Astrocyte of the cerebellum (primary cell): ENCODE results near the gene ESR2.

Source experiments
- DNase-seq: peaks from one replicate; pipeline ENCODE4 v3.0.0-alpha.2; 2011; ENCODE audit warnings: low read depth
- H3K4me3 ChIP-seq: 2 replicates; pipeline ENCODE4 v1.5.1; 2011; ENCODE audit warnings: mild to moderate bottlenecking, low read depth, low read length, moderate library complexity
- in situ Hi-C: cut with HindIII; loops from 2 replicates; pipeline ENCODE4 v1.10.0; 2017; ENCODE audit warnings: low sequenced_read_pairs
- TF ChIP-seq, protein P1 (sequence below): IDR thresholded peaks from 2 replicates; pipeline ENCODE4 v1.5.1; 2012; ENCODE audit warnings: low read length, low read depth, moderate library complexity, mild to moderate bottlenecking; ENCODE audit errors: missing control alignments

Gene ESR2

GRCh38 chr14:64235652-64236640 lies 58.2 kb downstream of the ESR2 start:
- peak; percentile 36 for DNase-seq
- in situ Hi-C loops, result no loop called here
- H3K4me3 ChIP-seq, result no peak overlapping the region
- TF ChIP-seq, protein P1, sequence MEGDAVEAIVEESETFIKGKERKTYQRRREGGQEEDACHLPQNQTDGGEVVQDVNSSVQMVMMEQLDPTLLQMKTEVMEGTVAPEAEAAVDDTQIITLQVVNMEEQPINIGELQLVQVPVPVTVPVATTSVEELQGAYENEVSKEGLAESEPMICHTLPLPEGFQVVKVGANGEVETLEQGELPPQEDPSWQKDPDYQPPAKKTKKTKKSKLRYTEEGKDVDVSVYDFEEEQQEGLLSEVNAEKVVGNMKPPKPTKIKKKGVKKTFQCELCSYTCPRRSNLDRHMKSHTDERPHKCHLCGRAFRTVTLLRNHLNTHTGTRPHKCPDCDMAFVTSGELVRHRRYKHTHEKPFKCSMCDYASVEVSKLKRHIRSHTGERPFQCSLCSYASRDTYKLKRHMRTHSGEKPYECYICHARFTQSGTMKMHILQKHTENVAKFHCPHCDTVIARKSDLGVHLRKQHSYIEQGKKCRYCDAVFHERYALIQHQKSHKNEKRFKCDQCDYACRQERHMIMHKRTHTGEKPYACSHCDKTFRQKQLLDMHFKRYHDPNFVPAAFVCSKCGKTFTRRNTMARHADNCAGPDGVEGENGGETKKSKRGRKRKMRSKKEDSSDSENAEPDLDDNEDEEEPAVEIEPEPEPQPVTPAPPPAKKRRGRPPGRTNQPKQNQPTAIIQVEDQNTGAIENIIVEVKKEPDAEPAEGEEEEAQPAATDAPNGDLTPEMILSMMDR, result no peak

GRCh38 chr14:64234877-64235651 lies 59.1 kb downstream of the ESR2 start:
- in situ Hi-C loops, result no loop called here

GRCh38 chr14:64233531-64234190 lies 60.5 kb downstream of the ESR2 start:
- no peak for DNase-seq
- TF ChIP-seq, protein P1, result no peak
- no peak overlapping the region for H3K4me3 ChIP-seq
- in situ Hi-C loops, result no loop called here

More at GRCh38 chr14:64234877-64235651, 59.1 kb downstream of the ESR2 start:
- TF ChIP-seq, protein P1, result no peak
- peak; percentile 67 for DNase-seq
- no peak overlapping the region for H3K4me3 ChIP-seq

- no peak for DNase-seq
- TF ChIP-seq, protein P1, result no peak
- in situ Hi-C loops, result no loop called here
- no peak overlapping the region for H3K4me3 ChIP-seq
These were observed 61.2 kb downstream of the ESR2 start for GRCh38 chr14:64232944-64233343.

- TF ChIP-seq, protein P1, result no peak
- H3K4me3 ChIP-seq, result no peak overlapping the region
- in situ Hi-C loops, result no loop called here
- DNase-seq, result peak; percentile 88
These were observed 61.9 kb downstream of the ESR2 start for GRCh38 chr14:64232095-64232838.

DNA sequence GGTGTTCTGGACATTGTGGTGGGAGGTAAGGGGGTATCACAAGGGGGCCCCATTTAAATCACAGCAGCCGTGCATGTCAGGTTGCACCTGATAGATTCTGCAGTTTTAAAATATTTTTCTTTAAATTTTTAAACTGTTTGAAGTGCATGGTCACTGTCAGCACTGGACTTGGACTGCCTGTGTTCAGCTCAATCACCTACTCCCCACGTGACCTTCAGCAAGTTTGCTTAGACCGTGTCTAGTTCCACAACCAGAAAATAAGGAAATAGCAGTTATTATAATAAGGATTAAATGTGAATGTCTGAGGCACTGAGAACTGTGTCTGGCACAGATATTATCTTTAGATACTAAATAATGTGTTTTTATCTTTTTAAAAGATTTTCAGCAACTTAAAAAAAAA lies 64.7 kb downstream of the ESR2 start:
- TF ChIP-seq, protein P1, result no peak
- H3K4me3 ChIP-seq, result no peak overlapping the region
- no peak for DNase-seq
- in situ Hi-C loops, result no loop called here
